Measurements from ENCODE around the gene PJA2.

Gene PJA2

DNA sequence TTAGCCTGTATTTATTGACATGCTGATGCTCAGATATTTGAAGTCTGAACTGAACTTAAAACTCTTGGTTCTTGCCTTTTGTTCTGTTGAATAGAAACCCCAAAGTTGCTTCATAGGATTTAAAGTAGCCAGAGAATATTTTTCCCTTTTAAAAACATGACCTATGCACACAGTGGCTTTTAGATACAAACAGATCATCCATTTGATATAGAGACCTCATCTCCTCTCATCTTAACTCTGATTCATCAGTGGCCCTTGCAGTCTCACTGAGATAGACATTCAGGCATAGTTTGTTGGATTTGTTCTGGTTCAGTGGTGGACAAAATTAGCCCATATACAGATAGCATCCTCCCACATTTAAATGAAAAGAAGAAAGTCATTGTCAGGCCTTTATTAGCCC, 43.5 kb upstream of the PJA2 start:
- no peak for DNase-seq (ENCODE audit: low read depth in 1 of 2, low spot score in 1 of 2)
- Histone ChIP-seq H3K27me3 (ENCODE audit: insufficient read depth, poor library complexity, severe bottlenecking) (no peaks in the 10 kb centered on the region), H3K4me3 (replicated peaks; ENCODE audit: insufficient read depth, low read length) (no peak overlapping the region), H3K27ac (replicated peaks) (no peak overlapping the region)
- TF ChIP-seq SPI1 (IDR thresholded peaks at IDR 0.05; ENCODE audit: borderline replicate concordance, low read depth): no peak
- TF ChIP-seq, protein P1, sequence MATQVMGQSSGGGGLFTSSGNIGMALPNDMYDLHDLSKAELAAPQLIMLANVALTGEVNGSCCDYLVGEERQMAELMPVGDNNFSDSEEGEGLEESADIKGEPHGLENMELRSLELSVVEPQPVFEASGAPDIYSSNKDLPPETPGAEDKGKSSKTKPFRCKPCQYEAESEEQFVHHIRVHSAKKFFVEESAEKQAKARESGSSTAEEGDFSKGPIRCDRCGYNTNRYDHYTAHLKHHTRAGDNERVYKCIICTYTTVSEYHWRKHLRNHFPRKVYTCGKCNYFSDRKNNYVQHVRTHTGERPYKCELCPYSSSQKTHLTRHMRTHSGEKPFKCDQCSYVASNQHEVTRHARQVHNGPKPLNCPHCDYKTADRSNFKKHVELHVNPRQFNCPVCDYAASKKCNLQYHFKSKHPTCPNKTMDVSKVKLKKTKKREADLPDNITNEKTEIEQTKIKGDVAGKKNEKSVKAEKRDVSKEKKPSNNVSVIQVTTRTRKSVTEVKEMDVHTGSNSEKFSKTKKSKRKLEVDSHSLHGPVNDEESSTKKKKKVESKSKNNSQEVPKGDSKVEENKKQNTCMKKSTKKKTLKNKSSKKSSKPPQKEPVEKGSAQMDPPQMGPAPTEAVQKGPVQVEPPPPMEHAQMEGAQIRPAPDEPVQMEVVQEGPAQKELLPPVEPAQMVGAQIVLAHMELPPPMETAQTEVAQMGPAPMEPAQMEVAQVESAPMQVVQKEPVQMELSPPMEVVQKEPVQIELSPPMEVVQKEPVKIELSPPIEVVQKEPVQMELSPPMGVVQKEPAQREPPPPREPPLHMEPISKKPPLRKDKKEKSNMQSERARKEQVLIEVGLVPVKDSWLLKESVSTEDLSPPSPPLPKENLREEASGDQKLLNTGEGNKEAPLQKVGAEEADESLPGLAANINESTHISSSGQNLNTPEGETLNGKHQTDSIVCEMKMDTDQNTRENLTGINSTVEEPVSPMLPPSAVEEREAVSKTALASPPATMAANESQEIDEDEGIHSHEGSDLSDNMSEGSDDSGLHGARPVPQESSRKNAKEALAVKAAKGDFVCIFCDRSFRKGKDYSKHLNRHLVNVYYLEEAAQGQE (IDR thresholded peaks at IDR 0.05; ENCODE audit: insufficient replicate concordance, low read depth): no peak
- no peak for TF ChIP-seq GABPA (IDR thresholded peaks at IDR 0.05; ENCODE audit: low read depth)
- TF ChIP-seq, protein P2, sequence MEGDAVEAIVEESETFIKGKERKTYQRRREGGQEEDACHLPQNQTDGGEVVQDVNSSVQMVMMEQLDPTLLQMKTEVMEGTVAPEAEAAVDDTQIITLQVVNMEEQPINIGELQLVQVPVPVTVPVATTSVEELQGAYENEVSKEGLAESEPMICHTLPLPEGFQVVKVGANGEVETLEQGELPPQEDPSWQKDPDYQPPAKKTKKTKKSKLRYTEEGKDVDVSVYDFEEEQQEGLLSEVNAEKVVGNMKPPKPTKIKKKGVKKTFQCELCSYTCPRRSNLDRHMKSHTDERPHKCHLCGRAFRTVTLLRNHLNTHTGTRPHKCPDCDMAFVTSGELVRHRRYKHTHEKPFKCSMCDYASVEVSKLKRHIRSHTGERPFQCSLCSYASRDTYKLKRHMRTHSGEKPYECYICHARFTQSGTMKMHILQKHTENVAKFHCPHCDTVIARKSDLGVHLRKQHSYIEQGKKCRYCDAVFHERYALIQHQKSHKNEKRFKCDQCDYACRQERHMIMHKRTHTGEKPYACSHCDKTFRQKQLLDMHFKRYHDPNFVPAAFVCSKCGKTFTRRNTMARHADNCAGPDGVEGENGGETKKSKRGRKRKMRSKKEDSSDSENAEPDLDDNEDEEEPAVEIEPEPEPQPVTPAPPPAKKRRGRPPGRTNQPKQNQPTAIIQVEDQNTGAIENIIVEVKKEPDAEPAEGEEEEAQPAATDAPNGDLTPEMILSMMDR (IDR thresholded peaks at IDR 0.05; ENCODE audit: insufficient read depth, low read length): no peak
- no peak for TF ChIP-seq POLR2AphosphoS5 (IDR thresholded peaks at IDR 0.05; ENCODE audit: low read depth)

DNA sequence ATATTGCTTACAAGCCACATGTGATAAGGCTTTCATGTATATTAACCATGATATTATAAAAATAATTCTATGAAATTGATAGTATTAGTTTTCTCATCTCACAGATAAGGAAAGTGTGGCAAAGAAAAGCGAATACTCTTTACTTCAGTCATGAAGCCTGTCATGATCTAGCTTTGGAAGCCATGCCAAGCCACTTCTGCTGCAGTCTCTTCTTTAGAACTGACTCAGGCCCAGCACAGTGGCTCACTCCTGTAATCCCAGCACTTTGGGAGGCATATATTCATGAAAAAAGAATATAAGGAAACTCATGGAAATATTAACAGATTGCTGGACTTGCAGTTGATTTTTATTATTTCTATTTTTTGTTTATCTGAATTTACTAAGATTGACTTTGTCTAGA, 42.9 kb upstream of the PJA2 start:
- Histone ChIP-seq H3K27ac (replicated peaks) (no peak overlapping the region), H3K27me3 (ENCODE audit: insufficient read depth, poor library complexity, severe bottlenecking) (no peaks in the 10 kb centered on the region), H3K4me3 (replicated peaks; ENCODE audit: insufficient read depth, low read length) (no peak overlapping the region)
- TF ChIP-seq GABPA (IDR thresholded peaks at IDR 0.05; ENCODE audit: low read depth) (no peak), SPI1 (IDR thresholded peaks at IDR 0.05; ENCODE audit: borderline replicate concordance, low read depth) (no peak), POLR2AphosphoS5 (IDR thresholded peaks at IDR 0.05; ENCODE audit: low read depth) (no peak)
- TF ChIP-seq, protein P1 (IDR thresholded peaks at IDR 0.05; ENCODE audit: insufficient replicate concordance, low read depth): no peak
- TF ChIP-seq, protein P2 (IDR thresholded peaks at IDR 0.05; ENCODE audit: insufficient read depth, low read length): no peak
- DNase-seq (ENCODE audit: low read depth in 1 of 2, low spot score in 1 of 2): no peak

DNA sequence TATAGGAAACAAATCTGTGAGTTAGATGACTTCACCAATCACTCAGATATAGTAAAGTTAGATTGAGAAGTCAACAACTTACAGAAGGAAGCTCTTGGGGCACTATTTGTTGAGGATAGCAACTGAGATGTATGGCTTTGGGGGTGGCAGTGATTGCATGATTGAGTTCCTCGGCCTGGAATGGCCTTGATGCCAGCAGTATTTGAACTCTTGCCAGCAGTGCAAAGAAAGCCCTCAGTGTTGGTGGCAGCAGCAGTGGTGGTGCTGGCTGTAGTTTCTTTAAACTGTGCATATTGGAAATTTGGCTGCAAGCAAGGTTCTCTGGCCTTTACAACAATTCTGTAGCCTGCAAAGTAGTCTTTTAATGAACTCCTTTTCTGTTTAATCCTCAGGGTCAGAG, 41.4 kb upstream of the PJA2 start:
- no peak overlapping the region for H3K4me3 ChIP-seq (replicated peaks; ENCODE audit: insufficient read depth, low read length)
- H3K27ac ChIP-seq (replicated peaks): no peak overlapping the region
- H3K27me3 ChIP-seq (ENCODE audit: insufficient read depth, poor library complexity, severe bottlenecking): no peaks in the 10 kb centered on the region
- no peak for DNase-seq (ENCODE audit: low read depth in 1 of 2, low spot score in 1 of 2)
- TF ChIP-seq, protein P1 (IDR thresholded peaks at IDR 0.05; ENCODE audit: insufficient replicate concordance, low read depth): no peak
- no peak for TF ChIP-seq GABPA (IDR thresholded peaks at IDR 0.05; ENCODE audit: low read depth)
- TF ChIP-seq, protein P2 (IDR thresholded peaks at IDR 0.05; ENCODE audit: insufficient read depth, low read length): no peak
- no peak for TF ChIP-seq SPI1 (IDR thresholded peaks at IDR 0.05; ENCODE audit: borderline replicate concordance, low read depth)
- TF ChIP-seq POLR2AphosphoS5 (IDR thresholded peaks at IDR 0.05; ENCODE audit: low read depth): no peak

Data from HL-60 (cell line).